Cardiac muscle cell (in vitro differentiated cells and primary cell): ENCODE data around the gene RPL31. TPM values are rescaled to one million over a fixed set of nuclear protein-coding genes. Genes with fewer than 3 reads are reported as not detected.

ENCODE experiments used
- DNase-seq, 2 donors: peaks; one replicate each; pipeline versions ENCODE4 v3.0.0 to v3.0.0-alpha.2; 2010 to 2017; ENCODE audit warnings: low read depth in 1 of 2, low spot score in 1 of 2
- H3K27ac ChIP-seq: fragments of 200-600 bp; sonication (generic); 2 replicates; pipeline ENCODE4 v1.5.1; 2016
- H3K27me3 ChIP-seq: fragments of 200-600 bp; sonication (generic); 2 replicates; pipeline ENCODE4 v1.6.0; 2016; ENCODE audit warnings: control low read depth
- H3K36me3 ChIP-seq: fragments of 200-600 bp; sonication (generic); 2 replicates; pipeline ENCODE4 v1.5.1; 2016; ENCODE audit warnings: control low read depth
- H3K4me1 ChIP-seq: fragments of 200-600 bp; sonication (generic); 2 replicates; pipeline ENCODE4 v1.8.1; 2017; ENCODE audit warnings: low read depth, mild to moderate bottlenecking, mixed run types
- H3K4me3 ChIP-seq: fragments of 200-600 bp; sonication (generic); 2 replicates; pipeline ENCODE4 v1.5.1; 2016; ENCODE audit warnings: mild to moderate bottlenecking
- H3K9me3 ChIP-seq: fragments of 200-600 bp; sonication (generic); 2 replicates; pipeline ENCODE4 v1.5.1; 2017; ENCODE audit warnings: low read depth, mild to moderate bottlenecking, control low read depth
- CTCF ChIP-seq: IDR thresholded peaks from 2 replicates; pipeline ENCODE4 v1.5.1; 2012; ENCODE audit warnings: low read depth, mild to moderate bottlenecking, low read length
- polyA plus RNA-seq: library from polyadenylated mRNA; unstranded; fragments of >200 nt; fragmentation: Nextera tagmentation; extraction: Ambion mirVana; gene quantifications from 2 replicates; pipeline ENCODE4 v1.2.1, GENCODE V29; 2016
- total RNA-seq: library from RNA; depleted of rRNA; stranded (reverse); fragments of >200 nt; gene quantifications from 2 replicates; pipeline ENCODE4 v1.2.3, GENCODE V29; 2016

Gene RPL31
- total and polyA plus RNA-seq, 2 experiments from 2014 or later = 458 to 1,385 TPM

- H3K27me3 ChIP-seq = no peaks in the 10 kb centered on the region
- H3K4me3 ChIP-seq = no peak overlapping the region
- no peaks in the 10 kb centered on the region for H3K4me1 ChIP-seq
- H3K36me3 ChIP-seq = no peaks in the 10 kb centered on the region
- TF ChIP-seq CTCF = no peak
- H3K27ac ChIP-seq = no peak overlapping the region
- no peaks in the 10 kb centered on the region for H3K9me3 ChIP-seq
- no peak for DNase-seq
Measured at GRCh38 chr2:100975521-100975785, 26.6 kb upstream of the RPL31 start.

GRCh38 chr2:100976061-100976460 is 26.0 kb upstream of the RPL31 start:
- no peak overlapping the region for H3K4me3 ChIP-seq
- H3K27me3 ChIP-seq = no peaks in the 10 kb centered on the region
- no peaks in the 10 kb centered on the region for H3K4me1 ChIP-seq
- H3K9me3 ChIP-seq = no peaks in the 10 kb centered on the region
- no peak overlapping the region for H3K27ac ChIP-seq
- no peaks in the 10 kb centered on the region for H3K36me3 ChIP-seq
- no peak for DNase-seq
- TF ChIP-seq CTCF = no peak

- peak in 1 of 2 donors; percentile 11 for DNase-seq
- no peaks in the 10 kb centered on the region for H3K9me3 ChIP-seq
- H3K27ac ChIP-seq = no peak overlapping the region
- H3K27me3 ChIP-seq = no peaks in the 10 kb centered on the region
- no peak for TF ChIP-seq CTCF
- no peaks in the 10 kb centered on the region for H3K4me1 ChIP-seq
- H3K36me3 ChIP-seq = no peaks in the 10 kb centered on the region
- H3K4me3 ChIP-seq = no peak overlapping the region
Measured at GRCh38 chr2:100976645-100977391, 25.3 kb upstream of the RPL31 start.

GRCh38 chr2:100977511-100977910 is 24.6 kb upstream of the RPL31 start:
- Histone ChIP-seq H3K27ac (no peak overlapping the region), H3K36me3 (no peaks in the 10 kb centered on the region)

GRCh38 chr2:100978582-100979191 is 23.4 kb upstream of the RPL31 start:
- Histone ChIP-seq H3K4me3 (no peak overlapping the region), H3K4me1 (no peaks in the 10 kb centered on the region), H3K27me3 (no peaks in the 10 kb centered on the region), H3K36me3 (no peaks in the 10 kb centered on the region), H3K27ac (no peak overlapping the region), H3K9me3 (no peaks in the 10 kb centered on the region)
- DNase-seq = peak in 1 of 2 donors; percentile 26
- no peak for TF ChIP-seq CTCF

More at GRCh38 chr2:100977511-100977910, 24.6 kb upstream of the RPL31 start:
- no peak for TF ChIP-seq CTCF
- H3K27me3 ChIP-seq = no peaks in the 10 kb centered on the region
- H3K4me3 ChIP-seq = no peak overlapping the region
- no peaks in the 10 kb centered on the region for H3K4me1 ChIP-seq
- no peak for DNase-seq
- no peaks in the 10 kb centered on the region for H3K9me3 ChIP-seq
